HL-60/S4 treated with phorbol 12-myristate 13-acetate at 8.2 ng/mL for 4 days and 3 days (cell line): ENCODE data around the gene TSNAX.
"Not testable (repeated sequence)": the region's sequence is repeated elsewhere in the genome, so short reads cannot be mapped to it uniquely, and the experiment has no call there.

Experiments used
- in situ Hi-C: fragments of 300-500 bp; cut with MboI; formaldehyde crosslinking; loops from 2 replicates; pipeline ENCODE4 v1.15.0; 2022; ENCODE audit warnings: low sequenced_read_pairs

Gene TSNAX

GRCh38 chr1:231528172-231529029, at the start of gene TSNAX:
TSNAX (plus strand) TSS chr1:231528669; CDS start chr1:231528811, 142 bp downstream.
- in situ Hi-C loops, result no loop called here

DNA sequence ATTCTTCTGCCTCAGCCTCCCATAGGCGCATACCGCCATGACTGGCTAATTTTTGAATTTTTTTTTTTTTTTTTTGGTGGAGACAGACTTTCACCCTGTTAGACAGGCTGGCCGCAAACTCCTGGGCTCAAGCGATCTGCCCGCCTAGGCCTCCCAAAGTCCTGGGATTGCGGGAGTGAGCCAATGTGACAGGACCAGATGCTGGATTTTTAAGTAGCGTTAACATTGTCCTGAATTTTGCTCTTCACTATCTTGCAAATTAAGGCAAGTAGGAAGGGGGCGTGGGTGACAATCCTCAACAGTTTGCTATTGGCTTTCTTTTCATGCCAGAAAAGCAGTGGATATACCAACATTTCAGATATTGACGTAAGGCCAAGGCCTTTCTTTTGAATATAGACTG, 49.7 kb upstream of the TSNAX start:
- in situ Hi-C loops, result no loop called here

DNA sequence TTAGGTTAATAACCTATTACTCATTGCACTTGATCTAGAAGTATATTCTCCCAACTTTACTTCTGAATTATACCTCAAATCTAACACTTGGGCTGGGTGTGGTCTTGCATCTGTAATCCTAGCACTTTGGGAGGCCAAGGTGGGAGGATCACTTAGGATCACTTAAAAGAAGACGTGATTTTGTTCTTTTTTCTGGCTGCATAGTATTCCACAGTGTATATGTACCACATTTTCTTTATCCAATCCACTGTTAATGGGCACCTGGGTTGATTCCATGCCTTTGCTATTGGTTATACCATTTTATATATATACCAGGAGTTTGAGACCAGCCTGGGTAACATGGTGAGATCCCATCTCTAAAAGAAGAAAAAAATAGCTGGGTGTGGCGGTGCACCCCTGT, 48.5 kb upstream of the TSNAX start:
- in situ Hi-C loops, result no loop called here

DNA sequence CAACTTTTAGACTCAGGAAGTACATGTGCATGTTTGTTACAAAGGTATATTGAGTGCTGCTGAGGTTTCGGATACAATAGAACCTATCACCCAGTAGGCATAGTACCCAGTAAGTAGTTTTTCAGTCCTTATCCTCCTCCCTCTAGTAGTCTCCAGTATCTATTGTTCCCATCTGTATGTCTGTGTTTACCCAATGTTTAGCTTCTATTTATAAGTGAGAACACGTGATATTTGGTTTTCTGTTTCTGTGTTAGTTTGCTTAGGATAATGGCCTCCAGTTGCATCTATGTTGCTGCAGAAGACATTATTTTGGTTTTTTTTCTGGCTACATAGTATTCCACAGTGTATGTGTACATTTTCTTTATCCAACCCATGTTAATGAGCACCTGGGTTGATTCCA, 47.2 kb upstream of the TSNAX start:
- in situ Hi-C loops, result no loop called here

DNA sequence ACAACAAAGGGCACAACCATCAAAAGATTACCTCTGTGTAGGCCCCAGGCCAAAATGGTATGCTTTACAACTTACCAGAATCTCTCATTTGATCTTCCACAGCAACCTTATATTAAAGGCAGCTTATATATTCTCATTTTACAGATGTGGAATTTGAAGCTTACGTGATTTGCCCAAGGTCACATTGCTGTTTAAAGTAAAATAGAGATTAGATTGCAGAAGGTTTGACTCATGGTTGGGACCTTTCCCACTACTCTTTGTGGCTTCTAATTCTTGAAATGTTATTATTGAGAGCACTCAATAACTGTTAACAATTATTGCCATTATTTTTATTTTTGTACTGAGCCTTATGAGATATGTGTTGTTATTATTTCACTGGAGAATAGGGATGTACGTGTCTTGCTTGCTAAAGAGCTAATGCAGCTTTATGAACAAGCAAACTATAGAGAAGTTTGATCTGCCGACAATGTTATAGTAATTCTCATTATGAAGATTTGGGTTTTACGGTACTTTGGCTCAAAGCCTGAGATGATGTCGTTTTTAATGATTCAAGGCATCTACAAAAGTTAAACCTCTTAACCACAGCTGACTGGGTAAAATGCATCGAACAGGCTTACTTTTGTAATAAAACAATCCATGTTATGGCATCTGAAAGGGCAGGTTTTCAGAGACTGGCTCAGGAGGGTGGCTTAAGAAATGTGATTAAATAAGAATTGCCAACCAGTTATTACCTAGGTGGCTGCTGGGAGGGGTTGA, 43.3 kb upstream of the TSNAX start:
- in situ Hi-C loops, result no loop called here

DNA sequence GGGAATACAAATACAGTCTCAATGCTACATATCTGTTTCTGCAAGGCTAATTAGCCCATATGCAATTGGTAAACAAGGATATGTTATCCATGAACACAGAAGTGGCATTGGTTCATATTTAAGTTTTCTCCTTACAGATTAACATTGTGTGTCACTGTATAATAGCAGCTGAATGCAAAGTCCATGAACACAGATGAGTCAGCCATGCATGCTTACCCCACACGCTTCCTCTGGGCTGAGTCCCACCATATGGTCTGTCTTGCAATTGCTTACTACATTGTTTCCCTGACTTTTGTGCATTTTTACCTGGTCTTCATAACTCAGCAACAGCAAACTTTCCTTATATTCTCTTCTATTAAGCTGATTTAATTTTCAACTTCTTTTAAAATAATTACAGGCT, 41.5 kb upstream of the TSNAX start:
- in situ Hi-C loops, result no loop called here

GRCh38 chr1:231487910-231488309, 40.6 kb upstream of the TSNAX start:
- in situ Hi-C loops, result no loop called here

- in situ Hi-C loops, result no loop called here
Measured at GRCh38 chr1:231493421-231494185, 34.9 kb upstream of the TSNAX start.

- in situ Hi-C loops, result no loop called here
Measured at GRCh38 chr1:231494439-231495110, 33.9 kb upstream of the TSNAX start.

- in situ Hi-C loops, result no loop called here
Measured at GRCh38 chr1:231497629-231498152, 30.8 kb upstream of the TSNAX start.

DNA sequence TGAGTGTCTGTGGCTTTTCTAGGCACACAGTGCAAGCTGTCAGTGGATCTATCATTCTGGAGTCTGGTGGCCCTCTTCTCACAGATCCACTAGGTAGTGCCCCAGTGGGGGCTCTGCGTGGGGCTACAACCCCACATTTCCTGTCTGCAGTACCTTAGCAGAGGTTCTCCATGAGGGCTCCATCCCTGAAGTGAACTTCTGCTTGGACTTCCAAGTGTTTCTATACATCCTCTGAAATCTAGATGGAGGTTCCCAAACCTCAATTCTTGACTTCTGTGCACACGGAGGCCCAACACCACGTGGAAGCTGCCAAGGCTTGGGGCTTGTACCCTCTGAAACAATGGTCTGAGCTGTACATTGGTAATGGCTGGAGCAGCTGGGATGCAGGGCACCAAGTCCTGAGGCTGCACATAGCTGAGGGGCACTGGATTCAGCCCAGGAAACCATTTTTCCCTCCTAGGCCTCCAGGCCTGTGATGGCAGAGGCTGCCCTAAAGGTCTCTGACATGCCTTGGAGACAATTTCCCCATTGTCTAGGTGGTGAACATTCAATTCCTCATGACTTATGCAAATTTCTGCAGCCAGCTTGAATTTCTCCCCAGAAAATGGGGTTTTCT, 29.2 kb upstream of the TSNAX start:
- in situ Hi-C loops, result no loop called here

- in situ Hi-C loops, result no loop called here
Measured at GRCh38 chr1:231500666-231501065, 27.8 kb upstream of the TSNAX start.

DNA sequence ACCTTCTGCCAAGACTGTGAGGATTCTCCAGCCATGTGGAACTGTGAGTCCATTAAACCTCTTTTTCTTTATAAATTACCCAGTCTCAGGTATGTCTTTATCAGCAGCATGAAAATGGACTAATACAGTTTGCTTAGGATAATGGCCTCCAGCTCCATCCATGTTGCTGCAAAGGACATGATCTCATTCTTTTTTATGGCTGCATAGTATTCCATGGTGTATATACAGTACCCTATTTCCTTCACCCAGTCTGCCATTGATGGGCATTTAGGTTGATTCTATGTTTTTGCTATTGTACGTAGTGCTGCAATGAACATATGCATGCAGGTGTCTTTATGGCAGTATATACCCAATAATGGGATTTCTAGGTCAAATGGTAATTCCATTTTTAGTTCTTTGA, 25.3 kb upstream of the TSNAX start:
- in situ Hi-C loops, result not testable (repeated sequence)

DNA sequence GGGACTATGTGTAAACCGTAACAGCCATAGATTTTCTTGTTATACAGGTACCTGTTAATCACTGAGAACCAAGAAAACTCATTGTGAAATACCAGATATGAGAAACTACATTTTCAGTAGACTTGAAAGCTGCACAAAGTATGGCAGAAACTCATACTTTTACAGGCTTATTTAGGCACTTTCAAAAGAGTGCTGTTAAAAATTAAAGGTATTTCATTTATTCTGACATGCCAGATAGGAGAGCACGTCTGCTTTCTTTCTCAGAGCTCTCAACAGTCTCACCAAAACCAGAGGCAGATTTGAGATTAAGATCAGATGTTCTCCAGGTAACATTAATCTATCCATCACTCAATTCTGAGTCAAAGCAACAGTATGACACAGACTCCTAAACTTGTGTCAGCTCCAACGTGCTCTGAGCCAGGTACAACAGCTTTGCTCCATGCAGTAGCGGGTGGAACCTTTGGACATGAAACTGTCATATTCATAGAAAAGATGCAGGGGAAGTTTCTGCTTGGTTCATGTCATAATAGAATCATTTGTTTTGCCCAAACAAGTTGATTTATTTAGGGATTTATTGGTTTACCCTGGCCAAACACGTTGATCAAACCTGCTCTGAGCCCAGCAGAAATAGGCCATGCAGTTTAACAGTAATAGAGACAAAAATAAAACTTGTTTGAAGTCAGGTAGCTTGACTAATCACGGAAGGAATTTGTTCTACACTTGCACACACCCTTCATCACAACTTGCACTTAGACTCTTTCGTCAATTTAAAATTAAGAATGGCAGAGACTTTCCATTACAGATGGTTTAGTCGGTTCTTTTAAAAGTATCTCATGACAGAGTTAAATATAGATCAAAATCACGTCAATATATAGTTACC, 20.8 kb upstream of the TSNAX start:
- in situ Hi-C loops, result no loop called here

DNA sequence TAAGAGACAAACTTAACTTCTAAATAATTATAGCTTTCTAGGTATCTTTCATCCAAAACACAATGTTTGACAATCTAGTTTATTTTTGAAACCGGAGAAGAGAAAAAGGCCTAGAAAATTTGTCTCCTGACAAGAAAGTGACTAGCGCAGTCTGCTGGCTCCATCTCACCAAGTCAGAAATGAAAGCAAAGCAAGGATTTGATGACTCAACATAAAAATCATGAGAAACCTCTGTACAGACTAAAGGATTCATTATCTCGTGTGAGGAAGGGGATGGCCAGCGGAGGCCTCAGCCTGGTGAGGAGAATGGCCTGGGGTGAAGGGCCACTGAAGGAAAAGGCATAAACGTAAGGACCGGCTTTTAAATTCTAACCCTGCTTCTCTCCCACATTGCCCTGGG, 20.0 kb upstream of the TSNAX start:
- in situ Hi-C loops, result no loop called here

- in situ Hi-C loops, result no loop called here
Measured at GRCh38 chr1:231508941-231509340, 19.5 kb upstream of the TSNAX start.

DNA sequence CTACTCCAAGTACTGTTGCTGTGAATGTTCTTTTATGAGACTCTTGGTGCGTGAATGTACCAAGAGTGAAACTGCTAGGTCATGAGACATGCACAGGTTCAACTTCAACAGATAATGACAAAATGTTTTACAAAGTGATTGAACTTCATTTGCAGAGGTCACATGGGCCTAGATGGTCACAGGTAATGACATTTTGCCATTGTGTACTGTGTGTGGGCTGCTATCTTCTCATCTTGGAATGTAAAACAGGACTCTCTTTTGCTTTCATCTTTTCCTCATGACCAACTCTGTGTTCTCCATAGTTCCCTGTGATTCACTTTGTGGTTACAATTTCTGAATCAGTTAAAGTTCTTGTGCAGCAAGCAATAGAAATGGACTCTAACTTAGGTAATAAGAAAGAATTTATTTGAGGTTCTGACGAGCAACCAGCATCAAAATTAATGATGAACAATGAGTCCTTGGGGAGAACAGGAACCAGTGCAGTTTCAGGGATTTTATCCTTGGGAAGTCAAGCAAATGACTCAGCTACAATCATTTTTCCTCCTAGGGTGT, 16.2 kb upstream of the TSNAX start:
- in situ Hi-C loops, result no loop called here

DNA sequence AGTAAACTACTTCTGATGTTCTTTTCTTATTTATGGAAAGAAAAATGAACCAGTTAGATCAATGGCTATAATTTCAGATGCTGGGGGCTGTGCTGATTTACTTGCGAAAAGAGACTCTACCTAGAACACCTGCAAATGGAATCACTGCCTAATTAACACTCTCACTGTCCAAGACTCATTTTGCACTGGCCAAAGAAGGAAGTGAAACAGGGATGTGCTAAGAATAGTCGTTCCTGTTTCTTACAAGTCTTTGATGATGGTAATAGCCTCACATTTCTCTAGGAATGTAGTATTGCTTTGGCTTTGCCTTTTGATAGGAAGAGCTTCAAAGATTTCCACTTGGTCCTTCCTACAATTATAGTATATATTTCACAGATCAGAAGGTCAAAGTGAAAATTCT, 12.7 kb upstream of the TSNAX start:
- in situ Hi-C loops, result no loop called here

GRCh38 chr1:231517076-231517475, 11.4 kb upstream of the TSNAX start:
- in situ Hi-C loops, result no loop called here
